Right lobe of liver (tissue), 6 donors: ENCODE results near the gene DLGAP4. TPM values are rescaled to one million over a fixed set of nuclear protein-coding genes. Genes with fewer than 3 reads are reported as not detected.
A peak's percentile ranks its signal among the peaks of the same experiment; 100 is the strongest.

Experiments
- ATAC-seq, 4 donors: fragments of 200-7000 bp; cut with Tn5 transposase; one replicate each; pipeline ENCODE4 v1.9.1; 2020; ENCODE audit warnings: mild to moderate bottlenecking in 4 of 4, moderate library complexity in 4 of 4
- DNase-seq, 3 donors: peaks; one replicate each; pipeline ENCODE4 v3.0.0-alpha.2; 2020
- H3K27ac ChIP-seq, 3 donors: fragments of 200-600 bp; one replicate each; pipeline ENCODE4 v1.8.0; 2022
- H3K27me3 ChIP-seq, 2 donors: fragments of 200-600 bp; one replicate each; pipeline ENCODE4 v1.8.0; 2022
- H3K36me3 ChIP-seq, 4 donors: fragments of 200-600 bp; sonication (generic) in 1 of 4; one replicate each; pipeline versions ENCODE4 v1.5.1 to v1.8.0; 2017 to 2022; ENCODE audit warnings: control low read depth in 1 of 4
- H3K4me1 ChIP-seq, 4 donors: fragments of 200-600 bp; sonication (generic) in 1 of 4; one replicate each; pipeline versions ENCODE4 v1.5.1 to v1.8.0; 2017 to 2022; ENCODE audit warnings: control low read depth in 1 of 4
- H3K4me3 ChIP-seq, 3 donors: fragments of 200-600 bp; one replicate each; pipeline ENCODE4 v1.8.0; 2022
- H3K9me3 ChIP-seq, 4 donors: fragments of 200-600 bp; sonication (generic) in 1 of 4; one replicate each; pipeline versions ENCODE4 v1.5.1 to v1.8.0; 2017 to 2022; ENCODE audit warnings: control low read depth in 1 of 4
- POLR2A ChIP-seq: fragments of 450-650 bp; IDR thresholded peaks from one replicate; pipeline ENCODE4 v1.6.1; 2017; ENCODE audit warnings: antibody characterized with exemption, mild to moderate bottlenecking
- WGBS: methylation state at CpG from one replicate; pipeline ENCODE4 v1.1.6; 2018; ENCODE audit warnings: low coverage, low lambda C conversion rate; ENCODE audit not compliant: insufficient coverage; ENCODE audit errors: missing lambda C conversion rate; 5-methylcytosine and 5-hydroxymethylcytosine counted together
- intact Hi-C, 2 donors: fragments of 100-400 bp; cut with DNase I; formaldehyde crosslinking; loops; one replicate each; pipeline versions ENCODE4 v1.11.2 to v1.14.1; 2022
- total RNA-seq, 6 experiments: library from RNA; depleted of rRNA in 2 of 6; stranded (reverse); fragments of >200 nt in 2 of 6; fragmentation: NEBNext Ultra II Directional in 3 of 6; extraction: Animal tissue kit (Norgen Biotek cat#: 25700) in 3 of 6; gene quantifications; one replicate each; pipeline versions ENCODE4 v1.1.0 to v1.2.4, GENCODE V29; 2016 to 2023
- TF ChIP-seq, protein P1 (sequence below), 4 donors: fragments of 200-600 bp in 3 of 4; fragments of 450-650 bp in 1 of 4; IDR thresholded peaks; one replicate each; pipeline versions ENCODE4 v1.5.1 to v1.8.0; 2016 to 2022; ENCODE audit warnings: antibody characterized with exemption in 4 of 4, mild to moderate bottlenecking in 2 of 4
- donor health status: DM: no; HTN: yes; CAD: no.
- donor health status: DM: no; HTN: no; CAD: no.
- donor health status: DM: no; HTN: no; CAD: no.
- donor health status: DM: no; HTN: yes; CAD: no.
- donor health status: DM: no; HTN: yes; CAD: no.

The DLGAP4 gene
- total RNA-seq, 6 experiments from 2014 or later, result 15.5 to 35.1 (median 23.2) TPM

- TF ChIP-seq, protein P1, sequence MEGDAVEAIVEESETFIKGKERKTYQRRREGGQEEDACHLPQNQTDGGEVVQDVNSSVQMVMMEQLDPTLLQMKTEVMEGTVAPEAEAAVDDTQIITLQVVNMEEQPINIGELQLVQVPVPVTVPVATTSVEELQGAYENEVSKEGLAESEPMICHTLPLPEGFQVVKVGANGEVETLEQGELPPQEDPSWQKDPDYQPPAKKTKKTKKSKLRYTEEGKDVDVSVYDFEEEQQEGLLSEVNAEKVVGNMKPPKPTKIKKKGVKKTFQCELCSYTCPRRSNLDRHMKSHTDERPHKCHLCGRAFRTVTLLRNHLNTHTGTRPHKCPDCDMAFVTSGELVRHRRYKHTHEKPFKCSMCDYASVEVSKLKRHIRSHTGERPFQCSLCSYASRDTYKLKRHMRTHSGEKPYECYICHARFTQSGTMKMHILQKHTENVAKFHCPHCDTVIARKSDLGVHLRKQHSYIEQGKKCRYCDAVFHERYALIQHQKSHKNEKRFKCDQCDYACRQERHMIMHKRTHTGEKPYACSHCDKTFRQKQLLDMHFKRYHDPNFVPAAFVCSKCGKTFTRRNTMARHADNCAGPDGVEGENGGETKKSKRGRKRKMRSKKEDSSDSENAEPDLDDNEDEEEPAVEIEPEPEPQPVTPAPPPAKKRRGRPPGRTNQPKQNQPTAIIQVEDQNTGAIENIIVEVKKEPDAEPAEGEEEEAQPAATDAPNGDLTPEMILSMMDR (IDR thresholded peaks at IDR 0.05), result no peak
- WGBS, result 40% methylated on average over 1 of the region's 11 CpGs
- H3K9me3 ChIP-seq, result no peaks in the 10 kb centered on the region
- intact Hi-C loops, result no loop called here
- H3K36me3 ChIP-seq, result no peaks in the 10 kb centered on the region
- H3K4me3 ChIP-seq, result no peak overlapping the region
- DNase-seq, result no peak
- ATAC-seq, result no peak
- H3K27ac ChIP-seq, result no peak overlapping the region
- no peaks in the 10 kb centered on the region for H3K27me3 ChIP-seq
- no peaks in the 10 kb centered on the region for H3K4me1 ChIP-seq
These were observed 53.7 kb downstream of the DLGAP4 start for GRCh38 chr20:36359668-36360406.

- peak in 1 of 4 donors; percentile 29 for ATAC-seq
- no peak for DNase-seq
These were observed 54.3 kb downstream of the DLGAP4 start for GRCh38 chr20:36360429-36360828.

DNA sequence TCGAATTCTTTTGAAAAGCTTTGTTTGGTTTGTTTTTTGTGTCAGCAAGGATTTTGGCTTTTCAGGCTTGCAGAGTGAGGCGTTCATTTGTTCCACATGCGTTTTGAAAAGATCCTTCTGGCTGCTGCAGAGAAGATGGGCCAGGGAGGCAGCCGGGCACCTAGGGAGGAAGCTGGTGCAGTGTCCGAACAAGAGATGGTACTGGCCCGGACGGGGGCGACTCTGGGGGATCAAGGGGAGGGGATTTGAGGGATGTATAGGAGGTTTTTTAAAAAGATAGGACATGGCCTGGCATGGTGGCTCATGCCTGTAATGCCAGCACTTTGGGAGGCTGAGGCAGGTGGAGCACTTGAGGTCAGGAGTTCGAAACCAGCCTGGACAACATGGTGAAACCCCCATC, 55.3 kb downstream of the DLGAP4 start:
- intact Hi-C loops, result no loop called here
- H3K27me3 ChIP-seq, result no peaks in the 10 kb centered on the region
- H3K9me3 ChIP-seq, result no peaks in the 10 kb centered on the region
- TF ChIP-seq, protein P1 (IDR thresholded peaks at IDR 0.05), result no peak
- TF ChIP-seq POLR2A, result no peak
- DNase-seq, result no peak
- no peaks in the 10 kb centered on the region for H3K4me1 ChIP-seq
- no peaks in the 10 kb centered on the region for H3K36me3 ChIP-seq
- WGBS, result 56% methylated on average over 9 of the region's 9 CpGs
- no peak overlapping the region for H3K4me3 ChIP-seq
- no peak for ATAC-seq
- H3K27ac ChIP-seq, result no peak overlapping the region

More at GRCh38 chr20:36360429-36360828, 54.3 kb downstream of the DLGAP4 start:
- 50% methylated on average over 9 of the region's 10 CpGs for WGBS
- intact Hi-C loops, result no loop called here
- TF ChIP-seq POLR2A, result no peak
- TF ChIP-seq, protein P1 (IDR thresholded peaks at IDR 0.05), result no peak
- Histone ChIP-seq H3K36me3 (no peaks in the 10 kb centered on the region), H3K27ac (no peak overlapping the region), H3K4me1 (no peaks in the 10 kb centered on the region), H3K9me3 (no peaks in the 10 kb centered on the region), H3K4me3 (no peak overlapping the region), H3K27me3 (no peaks in the 10 kb centered on the region)

GRCh38 chr20:36362261-36362660, 56.1 kb downstream of the DLGAP4 start:
- Histone ChIP-seq H3K36me3 (no peaks in the 10 kb centered on the region), H3K27ac (no peak overlapping the region), H3K9me3 (no peaks in the 10 kb centered on the region), H3K4me3 (no peak overlapping the region), H3K27me3 (no peaks in the 10 kb centered on the region), H3K4me1 (no peaks in the 10 kb centered on the region)
- intact Hi-C loops, result no loop called here
- DNase-seq (no peak), ATAC-seq (no peak)
- 39% methylated on average over 3 of the region's 3 CpGs for WGBS
- TF ChIP-seq, protein P1 (IDR thresholded peaks at IDR 0.05), result no peak
- TF ChIP-seq POLR2A, result no peak
